Lower leg skin (tissue), 4 donors: Measurements from ENCODE around the gene ENOX2. TPM values are rescaled to one million over a fixed set of nuclear protein-coding genes. Genes with fewer than 3 reads are reported as not detected.

Source experiments
- DNase-seq, 2 donors: peaks; one replicate each; pipeline ENCODE4 v3.0.0-alpha.2; 2019; ENCODE audit warnings: low spot score in 2 of 2
- H3K4me3 ChIP-seq: fragments of 200-600 bp; sonication (generic); 2 replicates; pipeline ENCODE4 v1.5.1; 2017; ENCODE audit warnings: mild to moderate bottlenecking, low read depth; ENCODE audit not compliant: poor library complexity, severe bottlenecking
- CTCF ChIP-seq, 3 donors: fragments of 450-650 bp; IDR thresholded peaks; one replicate each; pipeline ENCODE4 v1.5.1; 2016; ENCODE audit warnings: antibody characterized with exemption in 3 of 3, mild to moderate bottlenecking in 3 of 3, moderate library complexity in 2 of 3
- POLR2A ChIP-seq, 2 donors: fragments of 450-650 bp; IDR thresholded peaks; one replicate each; pipeline ENCODE4 v1.6.1; 2016 to 2017; ENCODE audit warnings: antibody characterized with exemption in 2 of 2, mild to moderate bottlenecking in 1 of 2, moderate library complexity in 1 of 2
- WGBS, 2 donors: methylation state at CpG; one replicate each; pipeline ENCODE4 v1.1.5; 2018; 5-methylcytosine and 5-hydroxymethylcytosine counted together
- intact Hi-C: fragments of 100-400 bp; cut with DNase I; formaldehyde crosslinking; loops from one replicate; pipeline ENCODE4 v1.15.0; 2023; ENCODE audit warnings: low total_unique reads
- total RNA-seq, 4 donors: library from RNA; depleted of rRNA; stranded (reverse); fragments of >200 nt; gene quantifications; one replicate each; pipeline ENCODE4 v1.1.0, GENCODE V29; 2016

The ENOX2 gene
- total RNA-seq, 4 donors from 2014 or later = 6.5 to 9.5 (median 8.3) TPM

GRCh38 chrX:130834830-130835229 is 68.2 kb downstream of the ENOX2 start:
- 72 to 76% methylated on average over 1 of the region's 1 CpG for WGBS, 2 donors
- intact Hi-C loops = no loop called here
- DNase-seq = no peak
- no peak overlapping the region for H3K4me3 ChIP-seq
- TF ChIP-seq POLR2A (IDR thresholded peaks at IDR 0.05) (no peak), CTCF (IDR thresholded peaks at IDR 0.05) (no peak)

GRCh38 chrX:130834149-130834548 is 68.9 kb downstream of the ENOX2 start:
- no peak overlapping the region for H3K4me3 ChIP-seq
- TF ChIP-seq POLR2A (IDR thresholded peaks at IDR 0.05) (no peak), CTCF (IDR thresholded peaks at IDR 0.05) (no peak)
- 58 to 71% methylated on average over 1 of the region's 1 CpG for WGBS, 2 donors
- intact Hi-C loops = no loop called here
- DNase-seq = no peak

GRCh38 chrX:130831347-130831722 is 71.7 kb downstream of the ENOX2 start:
- intact Hi-C loops = no loop called here
- no peak for TF ChIP-seq POLR2A (IDR thresholded peaks at IDR 0.05)
- no peak for TF ChIP-seq CTCF (IDR thresholded peaks at IDR 0.05)
- WGBS, 2 donors = 95 to 100% methylated on average over 1 of the region's 1 CpG
- no peak for DNase-seq
- H3K4me3 ChIP-seq = no peak overlapping the region

GRCh38 chrX:130830599-130831346 is 72.2 kb downstream of the ENOX2 start:
- no peak for DNase-seq
- TF ChIP-seq POLR2A (IDR thresholded peaks at IDR 0.05) (no peak), CTCF (IDR thresholded peaks at IDR 0.05) (no peak)
- intact Hi-C loops = no loop called here
- no peak overlapping the region for H3K4me3 ChIP-seq
- WGBS, 2 donors = 78 to 88% methylated on average over 4 of the region's 4 CpGs

- TF ChIP-seq POLR2A (IDR thresholded peaks at IDR 0.05) (no peak), CTCF (IDR thresholded peaks at IDR 0.05) (no peak)
- no peak for DNase-seq
- intact Hi-C loops = no loop called here
- no peak overlapping the region for H3K4me3 ChIP-seq
- WGBS, 2 donors = 67 to 73% methylated on average over 2 of the region's 2 CpGs
These were observed 73.2 kb downstream of the ENOX2 start for GRCh38 chrX:130829526-130830515.
